IMR-90 (cell line): ENCODE measurements around the gene KRT77. TPM values are rescaled to one million over a fixed set of nuclear protein-coding genes. Genes with fewer than 3 reads are reported as not detected.

ENCODE experiments used
- ATAC-seq: fragments of 200-7000 bp; cut with Tn5 transposase; 2 replicates; pipeline ENCODE4 v1.9.1; 2020; ENCODE audit warnings: low read depth, mild to moderate bottlenecking, moderate library complexity
- BruUV-seq: library from RNA; stranded (reverse); fragments of 400-500 nt; replicated peaks from 2 replicates; lab custom pipeline; 2021; lab: Mats Ljungman, UMichigan
- CTCF ChIA-PET: fragments of 300-600 bp; formaldehyde crosslinking; extraction: SDS; loops from one replicate; lab custom pipeline; 2021; ENCODE audit warnings: antibody characterized with exemption; lab: Yijun Ruan, JAX
- POLR2A ChIA-PET: fragments of 300-600 bp; sonication (Branson Sonifier 250); formaldehyde crosslinking; loops from one replicate; lab custom pipeline; 2022; ENCODE audit warnings: antibody characterized with exemption; ENCODE audit not compliant: unreplicated experiment; lab: Charles Lee
- DNase-seq: peaks from one replicate; pipeline ENCODE4 v3.0.0; 2013
- H2AFZ ChIP-seq: replicated peaks from 2 replicates; pipeline ENCODE3; 2013; ENCODE audit warnings: low read length, mild to moderate bottlenecking; ENCODE audit not compliant: poor library complexity
- H2AK5ac ChIP-seq: 2 replicates; pipeline ENCODE4 v1.6.1; 2013; ENCODE audit warnings: low read depth, low read length, inconsistent platforms
- H2AK9ac ChIP-seq: replicated peaks from 2 replicates; pipeline ENCODE3; 2013; ENCODE audit warnings: mild to moderate bottlenecking, low read depth, low read length, moderate library complexity; ENCODE audit not compliant: poor library complexity
- H2BK120ac ChIP-seq: 2 replicates; pipeline ENCODE4 v1.6.1; 2013; ENCODE audit warnings: low read depth, low read length, inconsistent platforms
- H2BK15ac ChIP-seq: 3 replicates; pipeline ENCODE4 v1.6.1; 2013; ENCODE audit warnings: low read depth, low read length, inconsistent platforms
- H2BK20ac ChIP-seq: 2 replicates; pipeline ENCODE4 v1.6.1; 2013; ENCODE audit warnings: low read depth, mild to moderate bottlenecking, inconsistent platforms, low read length, moderate library complexity
- H2BK5ac ChIP-seq: 2 replicates; pipeline ENCODE4 v1.6.1; 2013; ENCODE audit warnings: mild to moderate bottlenecking, low read depth, low read length, inconsistent platforms; ENCODE audit not compliant: poor library complexity, severe bottlenecking
- H3K14ac ChIP-seq: replicated peaks from 2 replicates; pipeline ENCODE4 v1.6.1; 2013; ENCODE audit warnings: low read depth, low read length, inconsistent platforms
- H3K18ac ChIP-seq: 2 replicates; pipeline ENCODE4 v1.6.1; 2013; ENCODE audit warnings: low read depth, low read length, control low read depth
- H3K23ac ChIP-seq: 2 replicates; pipeline ENCODE4 v1.6.1; 2013; ENCODE audit warnings: low read depth, low read length, inconsistent platforms
- H3K27ac ChIP-seq: 2 replicates; pipeline ENCODE4 v1.5.1; 2013; ENCODE audit warnings: mild to moderate bottlenecking, control low read depth, low read length; ENCODE audit not compliant: insufficient read depth
- H3K27me3 ChIP-seq: 2 replicates; pipeline ENCODE4 v1.6.1; 2013; ENCODE audit warnings: low read length; ENCODE audit not compliant: control insufficient read depth, insufficient read depth
- H3K36me3 ChIP-seq: 2 replicates; pipeline ENCODE4 v1.6.1; 2013; ENCODE audit warnings: low read length, mixed read lengths; ENCODE audit not compliant: control insufficient read depth, insufficient read depth
- H3K4ac ChIP-seq: 2 replicates; pipeline ENCODE4 v1.6.1; 2013; ENCODE audit warnings: low read depth, low read length, inconsistent platforms
- H3K4me1 ChIP-seq: 2 replicates; pipeline ENCODE4 v1.6.1; 2013; ENCODE audit warnings: low read length, mixed read lengths; ENCODE audit not compliant: control insufficient read depth, insufficient read depth
- H3K4me2 ChIP-seq: 2 replicates; pipeline ENCODE4 v1.6.1; 2013; ENCODE audit warnings: low read depth, mild to moderate bottlenecking, control low read depth, low read length, moderate library complexity
- H3K4me3 ChIP-seq: 2 replicates; pipeline ENCODE4 v1.5.1; 2013; ENCODE audit warnings: low read depth, mild to moderate bottlenecking, control low read depth, low read length, moderate library complexity; ENCODE audit not compliant: insufficient read depth
- H3K56ac ChIP-seq: 2 replicates; pipeline ENCODE4 v1.6.1; 2013; ENCODE audit warnings: low read length, inconsistent platforms; ENCODE audit not compliant: insufficient read depth; ENCODE audit errors: extremely low read depth
- H3K79me1 ChIP-seq, 2 experiments: 2 replicates each; pipeline ENCODE4 v1.6.1; 2013; ENCODE audit warnings: low read length in 2 of 2, inconsistent platforms in 1 of 2, low read depth in 1 of 2
- H3K9ac ChIP-seq: 2 replicates; pipeline ENCODE4 v1.6.1; 2013; ENCODE audit warnings: low read depth, low read length, control low read depth
- H3K9me1 ChIP-seq: 2 replicates; pipeline ENCODE4 v1.6.1; 2013; ENCODE audit warnings: low read length, inconsistent platforms; ENCODE audit not compliant: insufficient read depth
- H3K9me3 ChIP-seq: 2 replicates; pipeline ENCODE4 v1.6.1; 2013; ENCODE audit warnings: low read length; ENCODE audit not compliant: control insufficient read depth, insufficient read depth
- H4K20me1 ChIP-seq: 2 replicates; pipeline ENCODE4 v1.6.1; 2013; ENCODE audit warnings: low read length, inconsistent platforms; ENCODE audit not compliant: insufficient read depth
- H4K5ac ChIP-seq: 2 replicates; pipeline ENCODE4 v1.6.1; 2013; ENCODE audit warnings: mild to moderate bottlenecking, low read depth, low read length, control low read depth
- H4K8ac ChIP-seq, 2 experiments: 2 replicates each; pipeline ENCODE4 v1.6.1; 2013; ENCODE audit warnings: low read depth in 2 of 2, low read length in 2 of 2, control low read depth in 1 of 2, inconsistent platforms in 1 of 2
- H4K91ac ChIP-seq: 2 replicates; pipeline ENCODE4 v1.6.1; 2013; ENCODE audit warnings: low read depth, low read length, inconsistent platforms; ENCODE audit not compliant: insufficient read depth
- BHLHE40 ChIP-seq: fragments of 150-350 bp; IDR thresholded peaks from 2 replicates; pipeline ENCODE4 v1.6.1; 2016; ENCODE audit warnings: mild to moderate bottlenecking, low read depth, low read length
- CEBPB ChIP-seq: IDR thresholded peaks from 2 replicates; pipeline ENCODE4 v1.6.1; 2012; ENCODE audit warnings: low read depth, low read length, improper control_type of control experiment
- CHD1 ChIP-seq: IDR thresholded peaks from 2 replicates; pipeline ENCODE4 v1.6.1; 2012; ENCODE audit warnings: low read depth, low read length, improper control_type of control experiment
- CTCF ChIP-seq: conservative IDR thresholded peaks from 2 replicates; pipeline ENCODE4 v1.5.1; 2012; ENCODE audit warnings: mild to moderate bottlenecking, low read depth, low read length, improper control_type of control experiment
- ELK1 ChIP-seq: fragments of 150-350 bp; IDR thresholded peaks from 2 replicates; pipeline ENCODE4 v1.6.1; 2016; ENCODE audit warnings: low read depth, mild to moderate bottlenecking, low read length, moderate library complexity, borderline replicate concordance
- MAZ ChIP-seq: IDR thresholded peaks from 2 replicates; pipeline ENCODE4 v1.6.1; 2012; ENCODE audit warnings: low read depth, mild to moderate bottlenecking, low read length, improper control_type of control experiment, moderate library complexity, borderline replicate concordance
- MXI1 ChIP-seq: IDR thresholded peaks from 2 replicates; pipeline ENCODE4 v1.6.1; 2012; ENCODE audit warnings: low read depth, mild to moderate bottlenecking, low read length, moderate library complexity, borderline replicate concordance
- POLR2A ChIP-seq: IDR thresholded peaks from 2 replicates; pipeline ENCODE4 v1.6.1; 2012; ENCODE audit warnings: mild to moderate bottlenecking, low read depth, low read length
- RFX5 ChIP-seq: IDR thresholded peaks from 2 replicates; pipeline ENCODE4 v1.8.0; 2012; ENCODE audit warnings: low read depth, mild to moderate bottlenecking, low read length, moderate library complexity
- USF2 ChIP-seq: fragments of 150-350 bp; IDR thresholded peaks from 2 replicates; pipeline ENCODE4 v1.6.1; 2017; ENCODE audit warnings: mild to moderate bottlenecking, antibody characterized with exemption, low read length, low read depth
- dilution Hi-C: fragments of 300-500 bp; cut with HindIII; formaldehyde crosslinking; loops from one replicate; pipeline ENCODE4 v1.14.3; 2018; ENCODE audit warnings: low sequenced_read_pairs; ENCODE audit not compliant: unreplicated experiment
- in situ Hi-C: fragments of 300-500 bp; cut with MboI; formaldehyde crosslinking; loops from 3 replicates; pipeline ENCODE4 v1.14.3; 2019; ENCODE audit warnings: low sequenced_read_pairs, inconsistent platforms, mixed read lengths
- intact Hi-C: fragments of 100-400 bp; cut with micrococcal nuclease; formaldehyde crosslinking; loops from 2 replicates; pipeline ENCODE4 v1.10.0; 2022
- polyA plus RNA-seq, 3 experiments: library from polyadenylated mRNA; depleted of rRNA; stranded (reverse); fragments of >200 nt; gene quantifications; 2 replicates each; pipeline ENCODE4 v1.2.3, GENCODE V29; 2012; ENCODE audit warnings: low replicate concordance in 1 of 3
- total RNA-seq: library from RNA; depleted of rRNA; stranded (reverse); fragments of >200 nt; gene quantifications from 2 replicates; pipeline ENCODE4 v1.2.3, GENCODE V29; 2012

Gene KRT77
- total and polyA plus RNA-seq, 2 of the 4 experiments (the other 2 are of a cell fraction): not detected

GRCh38 chr12:52740584-52740983 lies 37.3 kb upstream of the KRT77 start:
- CTCF ChIA-PET: no interaction called here
- dilution Hi-C loops: no loop called here
- intact Hi-C loops: no loop called here

More at GRCh38 chr12:52740584-52740983, 37.3 kb upstream of the KRT77 start:
- no peak overlapping the region for H3K23ac ChIP-seq
- no peak for ATAC-seq
- H3K4me1 ChIP-seq: no peaks in the 10 kb centered on the region
- H2AFZ ChIP-seq: no peak overlapping the region
- in situ Hi-C loops: no loop called here
- no peaks in the 10 kb centered on the region for H3K79me1 ChIP-seq
- no peak overlapping the region for H2BK20ac ChIP-seq
- no peak overlapping the region for H4K91ac ChIP-seq
- no peak overlapping the region for H4K8ac ChIP-seq
- H3K56ac ChIP-seq: no peak overlapping the region
- no peak overlapping the region for H2AK5ac ChIP-seq
- no peak overlapping the region for H3K14ac ChIP-seq
- H2BK5ac ChIP-seq: no peak overlapping the region
- no peak for DNase-seq
- no peaks in the 10 kb centered on the region for H3K36me3 ChIP-seq
- H3K9me1 ChIP-seq: no peaks in the 10 kb centered on the region
- no peaks in the 10 kb centered on the region for H3K27me3 ChIP-seq
- H4K20me1 ChIP-seq: no peaks in the 10 kb centered on the region
- H3K9me3 ChIP-seq: no peaks in the 10 kb centered on the region
- no peak overlapping the region for H4K5ac ChIP-seq
- no peak overlapping the region for H2BK120ac ChIP-seq
- H2BK15ac ChIP-seq: no peak overlapping the region
- H3K27ac ChIP-seq: no peak overlapping the region
- no peak overlapping the region for H3K9ac ChIP-seq
- H3K4me2 ChIP-seq: no peak overlapping the region
- POLR2A ChIA-PET: no interaction called here
- TF ChIP-seq ELK1: no peak
- no peak for TF ChIP-seq POLR2A
- TF ChIP-seq RFX5: no peak
- TF ChIP-seq USF2: no peak
- TF ChIP-seq MXI1: no peak
- no peak for TF ChIP-seq CHD1
- TF ChIP-seq CEBPB: no peak
- no peak for TF ChIP-seq CTCF
- no peak for TF ChIP-seq BHLHE40
- no peak for TF ChIP-seq MAZ
- H3K18ac ChIP-seq: no peak overlapping the region
- H3K4me3 ChIP-seq: no peak overlapping the region
- no TSS peak for BruUV-seq
- H2AK9ac ChIP-seq: no peak overlapping the region
- no peak overlapping the region for H3K4ac ChIP-seq
